Heart right ventricle (tissue), 16 donors: ENCODE data around the gene PARD3. TPM values are rescaled to one million over a fixed set of nuclear protein-coding genes. Genes with fewer than 3 reads are reported as not detected.

ENCODE experiments used
- ATAC-seq, 8 donors: fragments of 200-7000 bp; cut with Tn5 transposase; one replicate each; pipeline ENCODE4 v1.9.1; 2020; ENCODE audit warnings: mild to moderate bottlenecking in 8 of 8, moderate library complexity in 8 of 8, moderate number of reproducible peaks in 1 of 8
- DNase-seq, 2 donors: peaks; one replicate each; pipeline ENCODE4 v3.0.0-alpha.2; 2020
- H3K27ac ChIP-seq, 10 donors: fragments of 200-600 bp; sonication (generic) in 2 of 10; one replicate each; pipeline versions ENCODE4 v1.5.0 to v1.8.0; 2020 to 2022; ENCODE audit warnings: mild to moderate bottlenecking in 3 of 10
- H3K27me3 ChIP-seq, 7 donors: fragments of 200-600 bp; one replicate each; pipeline ENCODE4 v1.8.0; 2021 to 2022; ENCODE audit warnings: mild to moderate bottlenecking in 2 of 7
- H3K36me3 ChIP-seq, 9 donors: fragments of 200-600 bp; sonication (generic) in 1 of 9; one replicate each; pipeline versions ENCODE4 v1.5.0 to v1.8.0; 2020 to 2022; ENCODE audit warnings: mild to moderate bottlenecking in 2 of 9
- H3K4me1 ChIP-seq, 9 donors: fragments of 200-600 bp; sonication (generic) in 1 of 9; one replicate each; pipeline versions ENCODE4 v1.5.0 to v1.8.0; 2020 to 2022; ENCODE audit warnings: mild to moderate bottlenecking in 4 of 9
- H3K4me3 ChIP-seq, 10 donors: fragments of 200-600 bp; sonication (generic) in 2 of 10; one replicate each; pipeline versions ENCODE4 v1.5.0 to v1.8.0; 2020 to 2022; ENCODE audit warnings: mild to moderate bottlenecking in 7 of 10, moderate library complexity in 2 of 10
- H3K9me3 ChIP-seq, 11 donors: fragments of 200-600 bp in 10 of 11; sonication (generic) in 2 of 11; one replicate each; pipeline versions ENCODE4 v1.5.0 to v1.8.0; 2013 to 2022; ENCODE audit warnings: mild to moderate bottlenecking in 2 of 11, control low read depth in 1 of 11, moderate library complexity in 1 of 11
- WGBS, 2 donors: extraction: QIAGEN DNeasy Blood & Tissue Kit; methylation state at CpG; one replicate each; pipeline ENCODE4 v1.1.7; 2013; ENCODE audit warnings: inconsistent platforms in 1 of 2; 5-methylcytosine and 5-hydroxymethylcytosine counted together
- intact Hi-C, 10 donors: fragments of 100-400 bp; cut with DNase I; formaldehyde crosslinking; loops; one replicate each; pipeline versions ENCODE4 v1.11.1 to v1.14.2; 2022
- polyA plus RNA-seq, 2 donors: library from polyadenylated mRNA; stranded (reverse); fragments of 200-250 nt; gene quantifications; one replicate each; pipeline ENCODE4 v1.2.3, GENCODE V29; 2013
- total RNA-seq, 10 donors: library from RNA; stranded (reverse); fragmentation: NEBNext Ultra II Directional in 3 of 10; extraction: Animal tissue kit (Norgen Biotek cat#: 25700) in 3 of 10; gene quantifications; one replicate each; pipeline versions ENCODE4 v1.2.1 to v1.2.4, GENCODE V29; 2021 to 2023
- TF ChIP-seq, protein P1 (sequence below), 9 donors: fragments of 200-600 bp; sonication (generic) in 2 of 9; IDR thresholded peaks; one replicate each; pipeline versions ENCODE4 v1.5.0 to v1.8.0; 2021 to 2022; ENCODE audit warnings: antibody characterized with exemption in 9 of 9, mild to moderate bottlenecking in 5 of 9, moderate library complexity in 1 of 9
- donor health status: Arrhythmogenic right ventricular cardiomyopathy.
- donor health status: ischemic (EF 13 %, LVEDD 7.1; RV severe dilation, severe dysfunction).
- donor health status: healthy with polysubstance abuse.
- donor health status: DM: no; HTN: yes; CAD: no.
- donor health status: DM: no; HTN: no; CAD: no.
- donor health status: ischemic (EF 25% LVEDD 6.9; RV normal size, moderate dysfunction).
- donor health status: ischemic (EF 25% LVEDD 5.7; RV mildly dilated, moderate dysfunction).
- donor health status: healthy.
- donor health status: DM: yes; HTN: yes; CAD: no.
- donor health status: Ischemic cardiomyopathy.
- donor health status: ischemic (EF 35%, LVEDD 5.7; RV mildly dilated, moderate dysfunction).
- donor health status: nonischemic (EF 11% LVEDD 7.7; RV severe dilation, severe dysfunction).
- donor health status: DM: yes; HTN: yes; CAD: no.
- donor health status: PGD.
- donor health status: ischemic (EF 29% LVEDD 5.4; RV normal size, mild dysfunction).
- donor health status: nonischemic (EF 23%, LVEDD 6.1; RV moderate dilation, normal function).

The PARD3 gene
- total and polyA plus RNA-seq, 12 donors = 19.7 to 41.8 (median 34.2) TPM

DNA sequence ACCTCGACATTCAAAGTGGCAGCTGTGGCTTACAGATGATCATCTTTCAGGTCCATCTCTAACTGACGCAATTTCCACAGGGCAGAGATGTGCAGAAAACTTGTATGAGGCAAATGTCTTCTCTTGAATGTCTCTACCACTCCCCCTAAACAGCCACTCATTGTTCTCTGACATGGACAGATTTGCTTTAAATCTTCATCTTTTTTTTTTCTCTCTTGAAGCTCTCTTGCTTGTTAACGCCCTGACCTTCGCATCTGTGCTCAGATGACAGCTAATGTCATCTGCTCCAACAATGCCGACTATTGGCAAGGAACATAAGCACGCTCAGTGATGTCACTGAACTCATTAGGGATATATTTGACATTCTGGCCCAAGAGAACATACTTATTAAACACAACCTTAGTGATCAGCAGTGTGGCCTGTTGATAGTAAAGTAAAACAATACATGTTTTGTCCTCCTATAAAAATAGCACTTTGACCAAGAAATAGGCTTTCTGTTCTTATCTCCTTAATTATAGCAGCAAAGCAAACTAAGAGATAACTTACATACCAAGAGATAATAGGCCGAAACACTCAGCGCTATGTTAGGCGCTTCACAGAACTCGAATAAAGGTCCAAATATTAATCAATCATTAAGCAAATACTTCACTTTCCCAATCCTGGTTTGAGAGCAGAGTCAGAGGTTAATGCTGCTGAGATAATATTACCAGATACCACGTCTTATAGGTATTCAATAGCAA is 583.5 kb downstream of the PARD3 start:
- peaks cover 0 to 11% (median 7%) of the 10 kb centered on the region in 9 donors for H3K4me1 ChIP-seq
- TF ChIP-seq, protein P1, sequence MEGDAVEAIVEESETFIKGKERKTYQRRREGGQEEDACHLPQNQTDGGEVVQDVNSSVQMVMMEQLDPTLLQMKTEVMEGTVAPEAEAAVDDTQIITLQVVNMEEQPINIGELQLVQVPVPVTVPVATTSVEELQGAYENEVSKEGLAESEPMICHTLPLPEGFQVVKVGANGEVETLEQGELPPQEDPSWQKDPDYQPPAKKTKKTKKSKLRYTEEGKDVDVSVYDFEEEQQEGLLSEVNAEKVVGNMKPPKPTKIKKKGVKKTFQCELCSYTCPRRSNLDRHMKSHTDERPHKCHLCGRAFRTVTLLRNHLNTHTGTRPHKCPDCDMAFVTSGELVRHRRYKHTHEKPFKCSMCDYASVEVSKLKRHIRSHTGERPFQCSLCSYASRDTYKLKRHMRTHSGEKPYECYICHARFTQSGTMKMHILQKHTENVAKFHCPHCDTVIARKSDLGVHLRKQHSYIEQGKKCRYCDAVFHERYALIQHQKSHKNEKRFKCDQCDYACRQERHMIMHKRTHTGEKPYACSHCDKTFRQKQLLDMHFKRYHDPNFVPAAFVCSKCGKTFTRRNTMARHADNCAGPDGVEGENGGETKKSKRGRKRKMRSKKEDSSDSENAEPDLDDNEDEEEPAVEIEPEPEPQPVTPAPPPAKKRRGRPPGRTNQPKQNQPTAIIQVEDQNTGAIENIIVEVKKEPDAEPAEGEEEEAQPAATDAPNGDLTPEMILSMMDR (IDR thresholded peaks at IDR 0.05) = no peak
- H3K27me3 ChIP-seq = no peaks in the 10 kb centered on the region
- whole genome bisulfite sequencing, 2 donors = 48 to 50% methylated on average over 11 of the region's 11 CpGs
- DNase-seq (peak in 1 of 2 donors; percentile 13), ATAC-seq (peak in 6 of 8 donors; percentile 58 to 82 (median 75))
- H3K27ac ChIP-seq = peak overlapping the region in 3 of 10 donors; percentile 14 to 58 (median 24)
- H3K9me3 ChIP-seq = peaks cover 0 to 12% (median 0%) of the 10 kb centered on the region in 11 donors
- intact Hi-C loops = no loop called here
- H3K36me3 ChIP-seq = no peaks in the 10 kb centered on the region
- H3K4me3 ChIP-seq = no peak overlapping the region

DNA sequence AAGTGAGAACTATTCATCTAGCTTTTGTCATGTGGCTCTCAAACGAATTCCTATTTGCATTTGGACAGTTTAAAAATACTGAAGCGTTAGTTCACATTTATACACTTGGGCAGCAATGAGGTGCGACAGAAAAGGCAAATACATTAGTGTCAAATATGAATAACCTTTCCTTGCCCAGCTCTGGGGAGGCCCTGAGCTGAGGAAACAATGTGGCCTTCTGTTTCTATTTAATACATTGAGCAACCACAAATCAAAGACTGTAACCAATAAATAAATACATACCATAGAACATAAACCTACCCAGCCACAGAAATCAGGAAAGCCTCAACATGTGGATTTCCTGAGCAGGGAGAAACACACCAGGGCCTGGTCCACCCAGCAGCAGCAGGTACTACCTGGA is 585.2 kb downstream of the PARD3 start:
- no peak for ATAC-seq
- intact Hi-C loops = no loop called here
- Histone ChIP-seq H3K9me3 (peaks cover 0 to 12% (median 0%) of the 10 kb centered on the region in 11 donors), H3K4me1 (peaks cover 0 to 11% (median 7%) of the 10 kb centered on the region in 9 donors), H3K27ac (no peak overlapping the region), H3K4me3 (no peak overlapping the region), H3K27me3 (no peaks in the 10 kb centered on the region), H3K36me3 (no peaks in the 10 kb centered on the region)
- DNase-seq = no peak
- WGBS, 2 donors = 94 to 96% methylated on average over 3 of the region's 3 CpGs
- TF ChIP-seq, protein P1 (IDR thresholded peaks at IDR 0.05) = no peak

DNA sequence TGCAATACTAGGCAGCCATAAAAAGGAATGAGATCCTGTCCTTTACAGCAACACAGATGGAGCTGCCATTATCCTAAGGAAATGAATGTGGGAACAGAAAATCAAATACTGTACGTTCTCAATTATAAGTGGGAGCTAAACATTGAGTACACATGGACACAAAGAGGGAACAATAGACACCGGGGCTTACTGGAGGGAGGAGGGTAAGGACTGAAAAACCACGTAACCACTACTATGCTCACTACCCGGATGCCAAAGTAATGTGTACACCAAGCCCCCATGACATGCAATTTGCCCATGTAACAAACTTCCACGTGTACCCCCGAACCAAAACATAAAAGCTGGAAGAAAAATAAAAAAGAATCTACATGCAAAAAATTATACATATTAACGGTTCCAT is 587.0 kb downstream of the PARD3 start:
- 91 to 96% methylated on average over 7 of the region's 7 CpGs for WGBS, 2 donors
- H3K27ac ChIP-seq = no peak overlapping the region
- no peaks in the 10 kb centered on the region for H3K36me3 ChIP-seq
- TF ChIP-seq, protein P1 (IDR thresholded peaks at IDR 0.05) = no peak
- peaks cover 0 to 11% (median 7%) of the 10 kb centered on the region in 9 donors for H3K4me1 ChIP-seq
- H3K9me3 ChIP-seq = peaks cover 0 to 12% (median 0%) of the 10 kb centered on the region in 11 donors
- intact Hi-C loops = no loop called here
- H3K27me3 ChIP-seq = no peaks in the 10 kb centered on the region
- DNase-seq (no peak), ATAC-seq (no peak)
- no peak overlapping the region for H3K4me3 ChIP-seq

DNA sequence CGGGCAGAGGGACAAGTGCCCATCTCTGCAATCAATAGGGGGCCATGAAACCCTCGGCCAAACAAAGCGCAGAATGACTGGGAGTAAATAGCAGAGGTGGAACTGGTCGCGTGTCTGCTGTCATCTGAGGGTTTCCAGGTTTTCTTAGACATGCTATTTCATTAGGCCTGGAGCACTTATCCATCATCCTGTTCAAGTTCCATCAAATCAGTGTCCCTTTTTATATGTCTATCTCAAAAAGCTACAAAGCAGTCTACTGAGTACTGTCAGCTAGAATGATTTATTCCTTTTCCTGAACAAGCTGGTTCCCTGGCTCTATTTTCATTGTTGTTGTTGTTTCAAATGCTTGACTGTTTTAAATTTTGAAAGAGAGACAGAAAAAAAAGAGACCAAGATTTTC is 590.5 kb downstream of the PARD3 start:
- H3K27me3 ChIP-seq = no peaks in the 10 kb centered on the region
- H3K4me1 ChIP-seq = no peaks in the 10 kb centered on the region
- DNase-seq = no peak
- 90 to 91% methylated on average over 5 of the region's 5 CpGs for WGBS, 2 donors
- H3K36me3 ChIP-seq = peaks cover 0 to 3% (median 0%) of the 10 kb centered on the region in 9 donors
- TF ChIP-seq, protein P1 (IDR thresholded peaks at IDR 0.05) = no peak
- H3K4me3 ChIP-seq = no peak overlapping the region
- intact Hi-C loops = no loop called here
- peaks cover 0 to 12% (median 0%) of the 10 kb centered on the region in 11 donors for H3K9me3 ChIP-seq
- no peak for ATAC-seq
- H3K27ac ChIP-seq = no peak overlapping the region
